ENCODE data around the gene TGFBR3.

TGFBR3 gene

GRCh38 chr1:91895832-91896556, 10.0 kb upstream of the TGFBR3 start:
- peaks cover 8% of the 10 kb centered on the region for H3K27me3 ChIP-seq (ENCODE audit: insufficient read depth, low read length, poor library complexity)
- no peaks in the 10 kb centered on the region for H3K36me3 ChIP-seq (ENCODE audit: insufficient read depth, low read length)
- H4K20me1 ChIP-seq (ENCODE audit: insufficient read depth, low read length): no peaks in the 10 kb centered on the region
- no peaks in the 10 kb centered on the region for H3K9me3 ChIP-seq (ENCODE audit: insufficient read depth, low read length, severe bottlenecking)
- H2AFZ ChIP-seq (ENCODE audit: low read depth, low read length): no peak overlapping the region
- DNase-seq (no peak), ATAC-seq (ENCODE audit: insufficient read depth, low read depth) (no peak)
- H3K79me2 ChIP-seq (ENCODE audit: insufficient read depth, low read length): no peaks in the 10 kb centered on the region
- H3K9ac ChIP-seq (ENCODE audit: low read depth, low read length): no peak overlapping the region
- no peak overlapping the region for H3K4me3 ChIP-seq (ENCODE audit: low read depth in 1 of 2, low read length in 2 of 2)
- H3K4me1 ChIP-seq (ENCODE audit: insufficient read depth, low read length): peaks cover 14% of the 10 kb centered on the region
- TF ChIP-seq CTCF (IDR thresholded peaks at IDR 0.05; ENCODE audit: borderline replicate concordance, extremely low read depth, low read length, poor library complexity, severe bottlenecking) (no peak), EZH2 (IDR thresholded peaks at IDR 0.05; ENCODE audit: borderline replicate concordance, low read depth, low read length, severe bottlenecking) (no peak)
- no peak overlapping the region for H3K4me2 ChIP-seq (ENCODE audit: insufficient read depth, low read length)
- H3K27ac ChIP-seq (ENCODE audit: low read length): no peak overlapping the region

- Histone ChIP-seq H3K27me3 (ENCODE audit: insufficient read depth, low read length, poor library complexity) (peaks cover 11% of the 10 kb centered on the region), H4K20me1 (ENCODE audit: insufficient read depth, low read length) (no peaks in the 10 kb centered on the region; the same call in 1 of the 2 replicates), H3K79me2 (ENCODE audit: insufficient read depth, low read length) (no peaks in the 10 kb centered on the region), H3K27ac (ENCODE audit: low read length) (no peak overlapping the region), H3K36me3 (ENCODE audit: insufficient read depth, low read length) (no peaks in the 10 kb centered on the region), H3K9me3 (ENCODE audit: insufficient read depth, low read length, severe bottlenecking) (no peaks in the 10 kb centered on the region), H3K4me1 (ENCODE audit: insufficient read depth, low read length) (peaks cover 14% of the 10 kb centered on the region), H3K9ac (ENCODE audit: low read depth, low read length) (no peak overlapping the region), H3K4me2 (ENCODE audit: insufficient read depth, low read length) (no peak overlapping the region), H2AFZ (ENCODE audit: low read depth, low read length) (no peak overlapping the region), H3K4me3 (ENCODE audit: low read depth in 1 of 2, low read length in 2 of 2) (no peak overlapping the region)
- no peak for DNase-seq
- TF ChIP-seq CTCF (IDR thresholded peaks at IDR 0.05; ENCODE audit: borderline replicate concordance, extremely low read depth, low read length, poor library complexity, severe bottlenecking) (no peak), EZH2 (IDR thresholded peaks at IDR 0.05; ENCODE audit: borderline replicate concordance, low read depth, low read length, severe bottlenecking) (no peak)
- no peak for ATAC-seq (ENCODE audit: insufficient read depth, low read depth)
Measured at GRCh38 chr1:91894036-91894761, 8.2 kb upstream of the TGFBR3 start.

- DNase-seq: peak; percentile 55
- Histone ChIP-seq H3K79me2 (ENCODE audit: insufficient read depth, low read length) (no peaks in the 10 kb centered on the region), H4K20me1 (ENCODE audit: insufficient read depth, low read length) (no peaks in the 10 kb centered on the region; the same call in 1 of the 2 replicates), H3K9ac (ENCODE audit: low read depth, low read length) (no peak overlapping the region), H3K9me3 (ENCODE audit: insufficient read depth, low read length, severe bottlenecking) (no peaks in the 10 kb centered on the region), H3K4me1 (ENCODE audit: insufficient read depth, low read length) (peaks cover 14% of the 10 kb centered on the region), H2AFZ (ENCODE audit: low read depth, low read length) (no peak overlapping the region), H3K27ac (ENCODE audit: low read length) (no peak overlapping the region), H3K4me3 (ENCODE audit: low read depth in 1 of 2, low read length in 2 of 2) (no peak overlapping the region), H3K4me2 (ENCODE audit: insufficient read depth, low read length) (peak overlapping the region; percentile 6; the same call in 1 of the 2 replicates), H3K27me3 (ENCODE audit: insufficient read depth, low read length, poor library complexity) (peaks cover 14% of the 10 kb centered on the region), H3K36me3 (ENCODE audit: insufficient read depth, low read length) (no peaks in the 10 kb centered on the region)
- peak; percentile 94 for ATAC-seq (ENCODE audit: insufficient read depth, low read depth)
- TF ChIP-seq CTCF (IDR thresholded peaks at IDR 0.05; ENCODE audit: borderline replicate concordance, extremely low read depth, low read length, poor library complexity, severe bottlenecking): no peak
- no peak for TF ChIP-seq EZH2 (IDR thresholded peaks at IDR 0.05; ENCODE audit: borderline replicate concordance, low read depth, low read length, severe bottlenecking)
Measured at GRCh38 chr1:91891969-91892368, 6.0 kb upstream of the TGFBR3 start.

Measured in DND-41 (cell line).